ENCODE results near the gene EDIL3. TPM values are rescaled to one million over a fixed set of nuclear protein-coding genes. Genes with fewer than 3 reads are reported as not detected.

The EDIL3 gene
- total and polyA plus RNA-seq, 4 experiments from 2014 or later, result not detected

DNA sequence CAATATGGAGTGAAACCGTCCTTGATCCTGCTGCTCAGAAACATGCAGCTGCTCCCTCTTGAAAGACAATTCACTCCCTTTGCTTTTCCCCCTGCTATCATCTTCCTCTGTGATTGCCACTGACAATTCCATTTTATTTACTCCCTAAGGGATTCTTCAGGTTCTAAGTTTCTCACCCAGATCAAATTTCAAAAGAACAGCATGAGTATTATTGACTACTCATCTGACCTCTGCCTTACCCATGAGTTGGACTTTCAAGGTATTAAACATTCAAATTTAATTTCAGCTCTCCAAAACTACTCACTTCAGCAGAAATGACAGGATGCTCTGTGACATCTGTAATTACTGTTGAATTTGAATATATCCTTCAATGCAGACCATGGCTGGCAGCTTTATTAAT lies 427.5 kb downstream of the EDIL3 start:
- no peak overlapping the region for H3K4me3 Mint-ChIP-seq
- no peaks in the 10 kb centered on the region for H3K36me3 Mint-ChIP-seq

DNA sequence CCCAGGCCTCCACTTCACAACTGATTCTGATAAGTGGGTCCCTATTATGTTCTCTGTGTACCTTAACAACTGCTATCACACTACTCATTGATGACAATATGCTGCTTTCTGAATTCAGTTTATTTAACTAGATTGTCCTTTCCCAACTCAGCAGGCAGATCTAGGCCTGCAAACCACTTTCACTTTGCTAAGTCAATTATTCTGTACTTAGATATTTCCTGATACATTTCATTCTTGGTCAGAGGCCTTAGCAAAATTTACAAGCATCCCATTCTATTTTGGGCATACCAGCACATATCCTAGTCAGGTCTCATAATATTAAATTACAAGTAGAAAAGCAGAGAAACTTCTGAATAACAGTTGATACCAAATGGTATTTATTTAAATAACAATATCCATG lies 428.3 kb downstream of the EDIL3 start:
- Mint-ChIP-seq H3K27ac (no peak overlapping the region), H3K4me1 (no peaks in the 10 kb centered on the region), H3K36me3 (no peaks in the 10 kb centered on the region), H3K27me3 (no peaks in the 10 kb centered on the region), H3K4me3 (no peak overlapping the region), H3K9me3 (no peaks in the 10 kb centered on the region)
- intact Hi-C loops (cut with micrococcal nuclease), result no loop called here
- no peaks in the 10 kb centered on the region for H3K9me3 ChIP-seq (ENCODE audit: control insufficient read depth in 1 of 2, low read length in 2 of 2)
- H3K4me3 ChIP-seq (ENCODE audit: low read length in 2 of 2), result no peak overlapping the region
- H3K27ac ChIP-seq (ENCODE audit: low read depth, low read length), result no peak overlapping the region
- no peak for DNase-seq
- H3K36me3 ChIP-seq (ENCODE audit: insufficient read depth, low read length), result no peaks in the 10 kb centered on the region
- ChIA-PET CTCF (ENCODE audit: partially characterized antibody) (no interaction called here), POLR2A (ENCODE audit: partially characterized antibody) (no interaction called here)
- no peaks in the 10 kb centered on the region for H3K4me1 ChIP-seq (ENCODE audit: insufficient read depth, low read length)
- H3K27me3 ChIP-seq (ENCODE audit: insufficient read depth, low read length), result no peaks in the 10 kb centered on the region

More for the DNA sequence above, 427.5 kb downstream of the EDIL3 start:
- ChIA-PET POLR2A (ENCODE audit: partially characterized antibody) (no interaction called here), CTCF (ENCODE audit: partially characterized antibody) (interaction anchor here (0.8 kb wide), 1 partner anchor 30 kb away, joined by 3 read pairs; no protein-coding TSS in a partner anchor)
- H3K9me3 Mint-ChIP-seq, result no peaks in the 10 kb centered on the region
- no peak for DNase-seq
- Histone ChIP-seq H3K27ac (ENCODE audit: low read depth, low read length) (no peak overlapping the region), H3K27me3 (ENCODE audit: insufficient read depth, low read length) (no peaks in the 10 kb centered on the region), H3K4me3 (ENCODE audit: low read length in 2 of 2) (no peak overlapping the region), H3K36me3 (ENCODE audit: insufficient read depth, low read length) (no peaks in the 10 kb centered on the region), H3K4me1 (ENCODE audit: insufficient read depth, low read length) (no peaks in the 10 kb centered on the region), H3K9me3 (ENCODE audit: control insufficient read depth in 1 of 2, low read length in 2 of 2) (no peaks in the 10 kb centered on the region)
- H3K27me3 Mint-ChIP-seq, result no peaks in the 10 kb centered on the region
- no peak overlapping the region for H3K27ac Mint-ChIP-seq
- intact Hi-C loops (cut with micrococcal nuclease), result no loop called here
- H3K4me1 Mint-ChIP-seq, result no peaks in the 10 kb centered on the region

DNA sequence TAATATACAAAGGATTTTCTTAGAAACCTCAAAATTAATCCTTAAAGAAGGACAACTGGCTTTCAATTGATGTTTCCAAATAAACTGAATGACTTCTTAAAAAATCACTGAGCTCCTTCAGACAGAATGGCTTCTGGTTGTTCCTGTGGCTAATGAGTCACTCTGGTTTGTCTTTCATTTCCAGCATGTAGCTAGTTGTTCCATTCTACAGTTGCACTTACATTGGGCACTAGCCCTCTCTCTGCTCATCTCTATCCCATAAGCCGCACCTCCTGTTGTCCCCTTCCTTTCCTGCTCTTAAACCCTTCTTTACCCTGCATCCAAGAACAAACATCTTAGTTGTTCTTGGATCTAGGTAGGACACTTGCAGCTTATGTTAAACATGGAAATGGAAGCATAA lies 428.8 kb downstream of the EDIL3 start:
- Mint-ChIP-seq H3K4me1 (no peaks in the 10 kb centered on the region), H3K27me3 (no peaks in the 10 kb centered on the region), H3K9me3 (no peaks in the 10 kb centered on the region), H3K36me3 (no peaks in the 10 kb centered on the region), H3K4me3 (no peak overlapping the region), H3K27ac (no peak overlapping the region)
- Histone ChIP-seq H3K27me3 (ENCODE audit: insufficient read depth, low read length) (no peaks in the 10 kb centered on the region), H3K4me1 (ENCODE audit: insufficient read depth, low read length) (no peaks in the 10 kb centered on the region), H3K27ac (ENCODE audit: low read depth, low read length) (no peak overlapping the region), H3K36me3 (ENCODE audit: insufficient read depth, low read length) (no peaks in the 10 kb centered on the region), H3K4me3 (ENCODE audit: low read length in 2 of 2) (no peak overlapping the region), H3K9me3 (ENCODE audit: control insufficient read depth in 1 of 2, low read length in 2 of 2) (no peaks in the 10 kb centered on the region)
- ChIA-PET POLR2A (ENCODE audit: partially characterized antibody) (no interaction called here), CTCF (ENCODE audit: partially characterized antibody) (no interaction called here)
- DNase-seq, result no peak
- intact Hi-C loops (cut with micrococcal nuclease), result no loop called here

DNA sequence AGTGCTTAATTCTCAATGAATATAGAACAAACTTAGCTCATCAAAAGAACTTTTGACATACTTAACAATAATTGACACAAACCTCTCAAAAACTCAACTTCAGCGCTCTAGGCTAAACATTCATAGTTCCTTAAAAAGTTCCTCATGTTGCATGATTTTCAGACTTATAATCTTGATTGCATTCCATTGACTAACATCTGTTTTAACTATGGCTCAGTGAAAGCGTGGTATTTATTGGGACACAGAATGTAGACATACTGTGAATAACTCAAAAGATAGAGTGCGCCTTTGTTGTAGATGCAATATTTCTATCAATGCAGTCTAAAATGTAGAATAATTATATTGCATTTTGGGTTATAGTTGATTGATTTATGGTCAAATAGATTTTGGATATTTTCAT lies 436.9 kb downstream of the EDIL3 start:
- Mint-ChIP-seq H3K36me3 (no peaks in the 10 kb centered on the region), H3K27ac (no peak overlapping the region), H3K9me3 (peaks cover 0 to 7% (median under 1%) of the 10 kb centered on the region in 8 donors), H3K27me3 (no peaks in the 10 kb centered on the region), H3K4me1 (no peaks in the 10 kb centered on the region), H3K4me3 (no peak overlapping the region)
- Histone ChIP-seq H3K36me3 (ENCODE audit: insufficient read depth, low read length) (no peaks in the 10 kb centered on the region), H3K9me3 (ENCODE audit: control insufficient read depth in 1 of 2, low read length in 2 of 2) (no peaks in the 10 kb centered on the region), H3K27ac (ENCODE audit: low read depth, low read length) (no peak overlapping the region), H3K27me3 (ENCODE audit: insufficient read depth, low read length) (no peaks in the 10 kb centered on the region), H3K4me3 (ENCODE audit: low read length in 2 of 2) (no peak overlapping the region), H3K4me1 (ENCODE audit: insufficient read depth, low read length) (no peaks in the 10 kb centered on the region)
- POLR2A ChIA-PET (ENCODE audit: partially characterized antibody), result no interaction called here
- DNase-seq, result no peak
- intact Hi-C loops (cut with micrococcal nuclease), result no loop called here
- CTCF ChIA-PET (ENCODE audit: partially characterized antibody), result no interaction called here

DNA sequence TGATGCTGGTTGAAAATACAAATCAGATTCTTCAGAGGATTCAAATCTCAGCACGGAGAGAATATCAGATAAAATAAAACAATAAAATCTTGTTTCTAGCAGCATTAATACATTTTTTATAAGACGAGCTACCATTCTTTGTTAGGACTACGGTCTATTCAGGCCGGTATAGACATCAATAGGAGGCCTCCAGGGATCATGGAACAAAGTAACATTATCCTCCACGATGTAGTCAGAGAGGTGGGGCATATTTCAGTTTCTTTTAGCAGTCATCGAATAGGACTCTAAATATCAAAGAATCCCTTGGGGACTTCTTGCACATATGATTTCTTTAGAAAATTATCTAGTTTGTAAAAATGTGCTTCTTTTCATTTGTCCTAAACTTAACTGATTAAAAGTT lies 438.2 kb downstream of the EDIL3 start:
- H3K27ac ChIP-seq (ENCODE audit: low read depth, low read length), result no peak overlapping the region
- no peaks in the 10 kb centered on the region for H3K36me3 ChIP-seq (ENCODE audit: insufficient read depth, low read length)
- no peaks in the 10 kb centered on the region for H3K4me1 ChIP-seq (ENCODE audit: insufficient read depth, low read length)
- ChIA-PET CTCF (ENCODE audit: partially characterized antibody) (no interaction called here), POLR2A (ENCODE audit: partially characterized antibody) (no interaction called here)
- no peak overlapping the region for H3K27ac Mint-ChIP-seq
- H3K9me3 ChIP-seq (ENCODE audit: control insufficient read depth in 1 of 2, low read length in 2 of 2), result no peaks in the 10 kb centered on the region
- H3K4me1 Mint-ChIP-seq, result no peaks in the 10 kb centered on the region
- DNase-seq, result no peak
- H3K36me3 Mint-ChIP-seq, result no peaks in the 10 kb centered on the region
- intact Hi-C loops (cut with micrococcal nuclease), result no loop called here
- peaks cover 0 to 7% (median under 1%) of the 10 kb centered on the region in 8 donors for H3K9me3 Mint-ChIP-seq
- H3K27me3 ChIP-seq (ENCODE audit: insufficient read depth, low read length), result no peaks in the 10 kb centered on the region
- no peak overlapping the region for H3K4me3 Mint-ChIP-seq
- no peak overlapping the region for H3K4me3 ChIP-seq (ENCODE audit: low read length in 2 of 2)
- no peaks in the 10 kb centered on the region for H3K27me3 Mint-ChIP-seq

DNA sequence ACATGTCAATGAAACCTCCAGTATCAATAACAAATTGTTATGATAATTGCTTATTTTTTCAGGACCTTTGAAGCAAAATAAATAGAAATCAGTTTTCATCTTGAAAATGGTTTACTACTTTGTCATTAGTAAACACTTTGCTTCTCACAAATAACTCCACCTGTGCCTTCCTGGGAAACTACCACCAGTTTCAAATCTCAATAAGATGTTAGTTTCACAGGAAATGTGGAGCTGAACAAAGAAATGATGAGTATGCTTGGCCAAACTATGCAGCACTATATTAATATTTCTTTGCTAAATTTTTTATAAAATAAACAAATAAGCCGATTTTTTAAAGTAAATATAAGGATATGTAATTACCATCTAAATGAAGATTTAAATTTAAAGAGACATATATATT lies 442.5 kb downstream of the EDIL3 start:
- POLR2A ChIA-PET (ENCODE audit: partially characterized antibody), result no interaction called here
- Mint-ChIP-seq H3K4me3 (no peak overlapping the region), H3K36me3 (no peaks in the 10 kb centered on the region), H3K9me3 (peaks cover 0 to 6% (median 0%) of the 10 kb centered on the region in 8 donors), H3K27ac (no peak overlapping the region), H3K27me3 (no peaks in the 10 kb centered on the region), H3K4me1 (no peaks in the 10 kb centered on the region)
- no peak for DNase-seq
- no peaks in the 10 kb centered on the region for H3K36me3 ChIP-seq (ENCODE audit: insufficient read depth, low read length)
- no peaks in the 10 kb centered on the region for H3K27me3 ChIP-seq (ENCODE audit: insufficient read depth, low read length)
- intact Hi-C loops (cut with micrococcal nuclease), result no loop called here
- no peak overlapping the region for H3K27ac ChIP-seq (ENCODE audit: low read depth, low read length)
- no peaks in the 10 kb centered on the region for H3K9me3 ChIP-seq (ENCODE audit: control insufficient read depth in 1 of 2, low read length in 2 of 2)
- no peak overlapping the region for H3K4me3 ChIP-seq (ENCODE audit: low read length in 2 of 2)
- no peaks in the 10 kb centered on the region for H3K4me1 ChIP-seq (ENCODE audit: insufficient read depth, low read length)
- CTCF ChIA-PET (ENCODE audit: partially characterized antibody), result no interaction called here

DNA sequence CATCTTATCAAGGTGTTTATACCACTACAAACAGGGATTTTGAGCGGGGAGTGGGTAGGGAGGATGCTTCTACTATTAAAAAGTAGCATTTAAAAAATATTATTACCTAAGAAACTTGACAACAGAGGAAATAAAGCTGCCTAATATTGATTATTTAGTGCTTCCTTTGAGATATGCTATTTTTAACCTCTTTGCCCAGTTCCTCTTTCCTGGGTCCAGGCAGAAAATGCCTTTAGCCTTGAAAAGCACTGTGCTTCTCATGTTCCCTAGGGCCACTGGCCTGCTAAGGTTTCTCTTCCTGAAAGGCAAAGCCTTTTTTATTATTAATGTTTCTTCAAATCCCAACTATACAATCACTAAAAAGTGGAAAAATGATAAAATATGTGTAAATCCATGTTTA lies 446.8 kb downstream of the EDIL3 start:
- H3K9me3 ChIP-seq (ENCODE audit: control insufficient read depth in 1 of 2, low read length in 2 of 2), result no peaks in the 10 kb centered on the region
- CTCF ChIA-PET (ENCODE audit: partially characterized antibody), result no interaction called here
- Mint-ChIP-seq H3K9me3 (peaks cover 0 to 7% (median 0%) of the 10 kb centered on the region in 8 donors), H3K4me1 (no peaks in the 10 kb centered on the region), H3K27me3 (no peaks in the 10 kb centered on the region), H3K36me3 (no peaks in the 10 kb centered on the region), H3K27ac (no peak overlapping the region), H3K4me3 (no peak overlapping the region)
- H3K36me3 ChIP-seq (ENCODE audit: insufficient read depth, low read length), result no peaks in the 10 kb centered on the region
- H3K4me1 ChIP-seq (ENCODE audit: insufficient read depth, low read length), result no peaks in the 10 kb centered on the region
- POLR2A ChIA-PET (ENCODE audit: partially characterized antibody), result no interaction called here
- DNase-seq, result no peak
- H3K4me3 ChIP-seq (ENCODE audit: low read length in 2 of 2), result no peak overlapping the region
- no peaks in the 10 kb centered on the region for H3K27me3 ChIP-seq (ENCODE audit: insufficient read depth, low read length)
- no peak overlapping the region for H3K27ac ChIP-seq (ENCODE audit: low read depth, low read length)
- intact Hi-C loops (cut with micrococcal nuclease), result no loop called here

DNA sequence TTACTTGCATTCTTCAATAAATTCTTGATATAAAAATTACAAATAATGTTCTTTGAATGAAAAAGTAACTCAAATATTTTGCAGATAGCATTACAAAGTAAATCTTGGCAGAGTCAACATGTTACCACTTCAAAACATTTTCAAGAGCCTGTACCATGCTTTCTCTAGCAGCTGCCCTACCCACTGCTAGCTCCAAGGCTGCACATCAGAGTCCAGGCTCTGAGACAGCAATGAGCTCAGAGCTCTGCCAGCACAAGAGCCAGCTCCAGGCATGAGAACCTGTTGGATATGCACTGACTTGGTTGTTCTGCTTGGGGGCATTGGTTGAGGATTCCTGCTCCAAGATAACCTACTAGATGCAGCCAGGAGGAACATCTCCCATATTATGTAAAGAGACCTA lies 452.7 kb downstream of the EDIL3 start:
- Mint-ChIP-seq H3K27ac (no peak overlapping the region), H3K27me3 (no peaks in the 10 kb centered on the region), H3K4me1 (no peaks in the 10 kb centered on the region), H3K4me3 (no peak overlapping the region), H3K36me3 (no peaks in the 10 kb centered on the region), H3K9me3 (peaks cover 0 to 11% (median 3%) of the 10 kb centered on the region in 8 donors)
- H3K36me3 ChIP-seq (ENCODE audit: insufficient read depth, low read length), result no peaks in the 10 kb centered on the region
- CTCF ChIA-PET (ENCODE audit: partially characterized antibody), result no interaction called here
- no peak overlapping the region for H3K27ac ChIP-seq (ENCODE audit: low read depth, low read length)
- no peak for DNase-seq
- H3K27me3 ChIP-seq (ENCODE audit: insufficient read depth, low read length), result no peaks in the 10 kb centered on the region
- intact Hi-C loops (cut with micrococcal nuclease), result no loop called here
- H3K4me3 ChIP-seq (ENCODE audit: low read length in 2 of 2), result no peak overlapping the region
- H3K4me1 ChIP-seq (ENCODE audit: insufficient read depth, low read length), result no peaks in the 10 kb centered on the region
- H3K9me3 ChIP-seq (ENCODE audit: control insufficient read depth in 1 of 2, low read length in 2 of 2), result no peaks in the 10 kb centered on the region
- POLR2A ChIA-PET (ENCODE audit: partially characterized antibody), result no interaction called here

Data from CD4-positive, alpha-beta memory T cell (primary cell).